NOMO-1 (cell line): ENCODE results near the gene TENM4.

Source experiments
- DNase-seq, 2 experiments: peaks; one replicate each; lab custom pipeline; 2025; ENCODE audit not compliant: unreplicated experiment in 2 of 2; lab: John Stamatoyannopoulos, UW

Gene TENM4

GRCh38 chr11:79453617-79454016 is 12.8 kb upstream of the TENM4 start:
- DNase-seq, result no peak

GRCh38 chr11:79449040-79449439 is 8.2 kb upstream of the TENM4 start:
- DNase-seq, result peak; percentile 41 to 69

GRCh38 chr11:79447038-79447786 is 6.4 kb upstream of the TENM4 start:
- DNase-seq, result peak; percentile 50 to 66

GRCh38 chr11:79444923-79445322 is 4.1 kb upstream of the TENM4 start:
- no peak for DNase-seq

GRCh38 chr11:79441461-79441875 is 638 bp upstream of the TENM4 start:
- DNase-seq, result peak; percentile 72 to 91

GRCh38 chr11:79439886-79440570 is 802 bp downstream of the TENM4 start:
- DNase-seq, result no peak

- DNase-seq, result no peak
These were observed 1.4 kb downstream of the TENM4 start for GRCh38 chr11:79439410-79439885.

- peak in 1 of 2 experiments; percentile 23 for DNase-seq
These were observed 2.0 kb downstream of the TENM4 start for GRCh38 chr11:79438631-79439409.

- no peak for DNase-seq
These were observed 2.7 kb downstream of the TENM4 start for GRCh38 chr11:79437981-79438630.

- no peak for DNase-seq
These were observed 3.4 kb downstream of the TENM4 start for GRCh38 chr11:79437278-79437980.

- DNase-seq, result peak in 1 of 2 experiments; percentile 12
These were observed 3.9 kb downstream of the TENM4 start for GRCh38 chr11:79436919-79437277.

GRCh38 chr11:79434283-79434682 is 6.5 kb downstream of the TENM4 start:
- no peak for DNase-seq

- DNase-seq, result no peak
These were observed 8.7 kb downstream of the TENM4 start for GRCh38 chr11:79432138-79432537.

- DNase-seq, result no peak
These were observed 9.3 kb downstream of the TENM4 start for GRCh38 chr11:79431535-79431934.

- no peak for DNase-seq
These were observed 10.6 kb downstream of the TENM4 start for GRCh38 chr11:79430280-79430679.

GRCh38 chr11:79428406-79428805 is 12.4 kb downstream of the TENM4 start:
- no peak for DNase-seq

GRCh38 chr11:79427611-79428327 is 13.1 kb downstream of the TENM4 start:
- DNase-seq, result no peak

GRCh38 chr11:79427126-79427525 is 13.7 kb downstream of the TENM4 start:
- no peak for DNase-seq

GRCh38 chr11:79425463-79425862 is 15.4 kb downstream of the TENM4 start:
- DNase-seq, result no peak

- DNase-seq, result no peak
These were observed 17.1 kb downstream of the TENM4 start for GRCh38 chr11:79423736-79424135.
